ENCODE data around the gene SLC27A4. TPM values are rescaled to one million over a fixed set of nuclear protein-coding genes. Genes with fewer than 3 reads are reported as not detected.

SLC27A4 gene
- total and polyA plus RNA-seq, 3 donors from 2014 or later, result 32.8 to 38.0 (median 37.1) TPM

DNA sequence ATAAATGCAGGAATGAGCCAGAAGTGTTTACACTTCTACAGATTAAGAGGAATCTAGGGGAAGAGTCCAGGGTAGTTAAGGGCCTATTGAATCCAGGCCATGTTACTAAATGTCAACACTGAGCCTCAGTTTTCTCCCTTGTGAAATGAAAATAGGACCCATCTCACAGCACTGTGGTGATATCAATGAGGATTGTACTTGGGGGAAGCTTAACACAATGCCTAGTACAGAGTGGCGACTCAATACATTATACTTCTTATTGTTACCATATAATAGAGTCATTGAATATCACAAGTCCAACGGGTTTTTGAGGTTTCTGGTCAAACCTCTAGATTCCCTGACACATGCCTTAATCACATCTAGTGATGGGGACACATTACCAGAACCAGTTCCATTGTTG lies 22.7 kb upstream of the SLC27A4 start:
- Histone ChIP-seq H3K9me3 (no peaks in the 10 kb centered on the region), H3K4me1 (no peaks in the 10 kb centered on the region), H3K27me3 (no peaks in the 10 kb centered on the region), H3K27ac (no peak overlapping the region), H3K4me3 (no peak overlapping the region), H3K36me3 (ENCODE audit: low read depth, missing control alignments) (no peaks in the 10 kb centered on the region)
- DNase-seq, result no peak
- WGBS, 2 donors, result 78 to 88% methylated on average over 2 of the region's 2 CpGs
- TF ChIP-seq POLR2A (IDR thresholded peaks at IDR 0.05), result no peak
- TF ChIP-seq, protein P1, sequence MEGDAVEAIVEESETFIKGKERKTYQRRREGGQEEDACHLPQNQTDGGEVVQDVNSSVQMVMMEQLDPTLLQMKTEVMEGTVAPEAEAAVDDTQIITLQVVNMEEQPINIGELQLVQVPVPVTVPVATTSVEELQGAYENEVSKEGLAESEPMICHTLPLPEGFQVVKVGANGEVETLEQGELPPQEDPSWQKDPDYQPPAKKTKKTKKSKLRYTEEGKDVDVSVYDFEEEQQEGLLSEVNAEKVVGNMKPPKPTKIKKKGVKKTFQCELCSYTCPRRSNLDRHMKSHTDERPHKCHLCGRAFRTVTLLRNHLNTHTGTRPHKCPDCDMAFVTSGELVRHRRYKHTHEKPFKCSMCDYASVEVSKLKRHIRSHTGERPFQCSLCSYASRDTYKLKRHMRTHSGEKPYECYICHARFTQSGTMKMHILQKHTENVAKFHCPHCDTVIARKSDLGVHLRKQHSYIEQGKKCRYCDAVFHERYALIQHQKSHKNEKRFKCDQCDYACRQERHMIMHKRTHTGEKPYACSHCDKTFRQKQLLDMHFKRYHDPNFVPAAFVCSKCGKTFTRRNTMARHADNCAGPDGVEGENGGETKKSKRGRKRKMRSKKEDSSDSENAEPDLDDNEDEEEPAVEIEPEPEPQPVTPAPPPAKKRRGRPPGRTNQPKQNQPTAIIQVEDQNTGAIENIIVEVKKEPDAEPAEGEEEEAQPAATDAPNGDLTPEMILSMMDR (IDR thresholded peaks at IDR 0.05), result no peak
- intact Hi-C loops (cut with DNase I; ENCODE audit: low total_unique reads), result no loop called here

- H3K4me3 ChIP-seq, result no peak overlapping the region
- intact Hi-C loops (cut with DNase I; ENCODE audit: low total_unique reads), result no loop called here
- H3K27me3 ChIP-seq, result no peaks in the 10 kb centered on the region
- H3K27ac ChIP-seq, result no peak overlapping the region
- WGBS, 2 donors, result 40 to 68% methylated on average over 7 of the region's 7 CpGs
- peaks cover 6% of the 10 kb centered on the region for H3K4me1 ChIP-seq
- no peaks in the 10 kb centered on the region for H3K9me3 ChIP-seq
- no peaks in the 10 kb centered on the region for H3K36me3 ChIP-seq (ENCODE audit: low read depth, missing control alignments)
- no peak for DNase-seq
- TF ChIP-seq POLR2A (IDR thresholded peaks at IDR 0.05), result no peak
- TF ChIP-seq, protein P1 (IDR thresholded peaks at IDR 0.05), result no peak
Observed at GRCh38 chr9:128321343-128321742, 19.0 kb upstream of the SLC27A4 start.

- intact Hi-C loops (cut with DNase I; ENCODE audit: low total_unique reads), result no loop called here
- no peak for DNase-seq
- no peaks in the 10 kb centered on the region for H3K36me3 ChIP-seq (ENCODE audit: low read depth, missing control alignments)
- peak overlapping the region in 1 of 2 donors; percentile 89 for H3K27ac ChIP-seq
- peaks cover 6% of the 10 kb centered on the region for H3K4me1 ChIP-seq
- H3K4me3 ChIP-seq, result peak overlapping the region; percentile 86 to 94
- no peaks in the 10 kb centered on the region for H3K27me3 ChIP-seq
- H3K9me3 ChIP-seq, result no peaks in the 10 kb centered on the region
- whole genome bisulfite sequencing, 2 donors, result 1 to 2% methylated on average over 20 to 21 of the region's 21 CpGs
- TF ChIP-seq POLR2A (IDR thresholded peaks at IDR 0.05), result no peak
Observed at GRCh38 chr9:128321879-128322403, 18.4 kb upstream of the SLC27A4 start.

DNA sequence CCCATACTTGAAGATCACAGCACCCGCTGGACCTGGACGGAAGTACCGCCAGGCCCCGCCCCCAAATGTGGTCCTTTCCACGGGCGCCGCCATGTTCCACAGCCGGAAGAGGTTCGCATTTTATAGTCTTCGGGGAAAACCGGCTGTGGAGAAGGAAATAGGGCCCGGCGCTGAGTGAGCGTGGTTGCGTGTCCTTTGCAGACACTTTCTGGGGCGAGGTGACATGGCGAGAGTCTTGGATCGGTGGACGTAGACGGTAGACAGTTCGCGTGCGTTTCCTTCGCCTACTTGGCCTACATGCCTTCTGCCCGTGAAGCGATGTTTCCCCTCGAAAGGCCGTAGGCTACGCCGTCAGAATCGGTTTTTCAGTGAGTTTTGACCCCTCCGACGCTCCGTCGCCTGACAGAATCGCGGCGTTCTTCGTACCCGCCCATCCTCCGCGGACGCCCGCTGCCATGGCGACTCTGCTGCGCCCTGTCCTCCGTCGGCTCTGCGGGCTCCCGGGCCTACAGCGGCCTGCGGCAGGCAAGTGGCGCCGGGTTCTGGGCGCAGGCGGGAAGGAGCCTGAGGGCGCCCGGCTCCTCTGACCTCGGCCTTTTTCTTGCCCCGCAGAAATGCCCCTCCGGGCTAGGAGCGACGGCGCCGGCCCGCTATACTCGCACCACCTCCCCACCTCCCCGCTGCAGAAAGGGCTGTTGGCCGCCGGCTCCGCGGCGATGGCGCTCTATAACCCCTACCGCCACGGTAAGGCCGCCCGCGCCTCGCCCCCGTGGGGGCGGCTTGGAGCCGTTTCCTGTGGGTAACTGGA lies 17.7 kb upstream of the SLC27A4 start, which contains the start of the genes COQ4 and TRUB2:
COQ4 (plus strand) TSS at position 436 of the 808 bp plus-strand sequence; CDS start at position 456, 20 bp downstream.
TRUB2 (minus strand) TSS at position 44 of the 808 bp plus-strand sequence; CDS start at position 5, 39 bp downstream.
- Histone ChIP-seq H3K27me3 (no peaks in the 10 kb centered on the region), H3K27ac (peak within 1 kb of the TSS; percentile 86 to 89), H3K36me3 (ENCODE audit: low read depth, missing control alignments) (no peaks in the 10 kb centered on the region), H3K4me3 (peak within 1 kb of the TSS; percentile 86 to 94), H3K9me3 (no peaks in the 10 kb centered on the region), H3K4me1 (peaks cover 6% of the 10 kb centered on the region)
- WGBS, 2 donors, result 0% methylated on average over 23 to 81 of the region's 83 CpGs
- no peak for TF ChIP-seq POLR2A (IDR thresholded peaks at IDR 0.05)
- TF ChIP-seq, protein P1 (IDR thresholded peaks at IDR 0.05), result peak in 1 of 3 experiments; percentile 5
- DNase-seq, result peak; percentile 97
- intact Hi-C loops (cut with DNase I; ENCODE audit: low total_unique reads), result no loop called here

DNA sequence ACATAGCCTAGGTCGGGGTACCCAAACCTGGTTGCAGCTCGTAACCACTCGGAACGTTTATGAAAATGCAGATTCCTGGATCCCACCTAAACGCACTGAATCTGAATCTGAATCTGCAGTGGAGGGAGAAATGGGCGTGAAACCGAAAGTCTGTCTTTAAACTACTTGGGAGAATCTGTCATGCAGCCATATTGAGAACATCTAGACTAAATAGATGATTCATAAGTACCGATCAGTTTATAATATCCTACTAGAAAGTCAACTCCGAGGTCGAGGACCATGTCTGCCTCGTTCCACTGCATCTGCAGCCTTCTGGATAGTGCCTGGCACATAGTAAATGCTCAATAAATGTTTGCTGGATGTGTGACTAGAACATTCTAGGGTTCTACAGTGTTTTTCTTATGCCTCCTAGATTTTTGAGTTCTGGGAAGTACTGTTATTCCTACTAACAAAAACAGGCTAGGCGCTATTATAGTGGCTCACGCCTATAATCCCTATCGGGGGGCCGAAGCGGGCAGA lies 17.1 kb upstream of the SLC27A4 start:
- intact Hi-C loops (cut with DNase I; ENCODE audit: low total_unique reads), result no loop called here
- Histone ChIP-seq H3K9me3 (no peaks in the 10 kb centered on the region), H3K36me3 (ENCODE audit: low read depth, missing control alignments) (no peaks in the 10 kb centered on the region), H3K4me3 (peak overlapping the region; percentile 86 to 94), H3K4me1 (peaks cover 6% of the 10 kb centered on the region), H3K27me3 (no peaks in the 10 kb centered on the region), H3K27ac (peak overlapping the region in 1 of 2 donors; percentile 89)
- TF ChIP-seq, protein P1 (IDR thresholded peaks at IDR 0.05), result no peak
- no peak for TF ChIP-seq POLR2A (IDR thresholded peaks at IDR 0.05)
- 18 to 21% methylated on average over 15 to 16 of the region's 16 CpGs for WGBS, 2 donors
- DNase-seq, result no peak
